ENCODE data around the gene MBD3L5.

MBD3L5 gene

DNA sequence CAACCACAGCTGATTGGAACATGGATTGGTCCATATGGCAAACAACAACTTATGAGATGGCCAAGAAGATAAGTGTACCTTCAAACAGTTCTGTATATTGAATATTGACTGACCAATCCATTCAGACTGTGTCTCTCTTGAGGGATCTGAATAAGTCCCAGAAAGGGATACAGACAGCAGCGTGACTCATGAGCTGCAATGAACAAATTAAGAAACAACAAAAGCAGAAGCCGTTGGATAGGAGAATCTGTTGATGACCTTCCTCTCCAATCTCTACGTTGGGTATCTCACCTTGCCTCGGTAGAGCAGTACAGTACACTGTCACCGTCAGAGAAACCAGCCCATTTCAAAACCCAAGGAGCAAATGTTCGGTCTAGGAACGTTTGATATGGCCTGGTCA is 30.4 kb upstream of the MBD3L5 start:
- no peak overlapping the region for H2AFZ ChIP-seq (ENCODE audit: low read length)
- H4K20me1 ChIP-seq (ENCODE audit: insufficient read depth, low read length), result no peaks in the 10 kb centered on the region
- no peak for DNase-seq
- no peak overlapping the region for H3K4me3 ChIP-seq (ENCODE audit: low read length)
- H3K9ac ChIP-seq (ENCODE audit: low read length), result no peak overlapping the region
- no peaks in the 10 kb centered on the region for H3F3A ChIP-seq (ENCODE audit: insufficient read depth, low read length)
- no peaks in the 10 kb centered on the region for H3K36me3 ChIP-seq (replicated peaks; ENCODE audit: insufficient read depth, low read length)
- TF ChIP-seq, protein P1, sequence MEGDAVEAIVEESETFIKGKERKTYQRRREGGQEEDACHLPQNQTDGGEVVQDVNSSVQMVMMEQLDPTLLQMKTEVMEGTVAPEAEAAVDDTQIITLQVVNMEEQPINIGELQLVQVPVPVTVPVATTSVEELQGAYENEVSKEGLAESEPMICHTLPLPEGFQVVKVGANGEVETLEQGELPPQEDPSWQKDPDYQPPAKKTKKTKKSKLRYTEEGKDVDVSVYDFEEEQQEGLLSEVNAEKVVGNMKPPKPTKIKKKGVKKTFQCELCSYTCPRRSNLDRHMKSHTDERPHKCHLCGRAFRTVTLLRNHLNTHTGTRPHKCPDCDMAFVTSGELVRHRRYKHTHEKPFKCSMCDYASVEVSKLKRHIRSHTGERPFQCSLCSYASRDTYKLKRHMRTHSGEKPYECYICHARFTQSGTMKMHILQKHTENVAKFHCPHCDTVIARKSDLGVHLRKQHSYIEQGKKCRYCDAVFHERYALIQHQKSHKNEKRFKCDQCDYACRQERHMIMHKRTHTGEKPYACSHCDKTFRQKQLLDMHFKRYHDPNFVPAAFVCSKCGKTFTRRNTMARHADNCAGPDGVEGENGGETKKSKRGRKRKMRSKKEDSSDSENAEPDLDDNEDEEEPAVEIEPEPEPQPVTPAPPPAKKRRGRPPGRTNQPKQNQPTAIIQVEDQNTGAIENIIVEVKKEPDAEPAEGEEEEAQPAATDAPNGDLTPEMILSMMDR (IDR thresholded peaks at IDR 0.05; ENCODE audit: low read length), result no peak
- no peak for TF ChIP-seq EZH2phosphoT487 (IDR thresholded peaks at IDR 0.05; ENCODE audit: low read length)
- TF ChIP-seq EZH2 (optimal IDR thresholded peaks at IDR 0.05; ENCODE audit: low read depth, low read length), result no peak
- H3K27ac ChIP-seq (ENCODE audit: low read length), result no peak overlapping the region
- H3K27me3 ChIP-seq (replicated peaks; ENCODE audit: insufficient read depth, low read length), result peaks cover 72% of the 10 kb centered on the region
- H3K9me2 ChIP-seq (replicated peaks; ENCODE audit: insufficient read depth, low read length), result no peaks in the 10 kb centered on the region
- H3K79me2 ChIP-seq (ENCODE audit: low read length), result no peaks in the 10 kb centered on the region
- no peak overlapping the region for H3K4me2 ChIP-seq (ENCODE audit: low read depth, low read length)
- no peaks in the 10 kb centered on the region for H3K4me1 ChIP-seq (ENCODE audit: low read length)
- no peaks in the 10 kb centered on the region for H3K9me3 ChIP-seq (replicated peaks; ENCODE audit: insufficient read depth, low read length)

DNA sequence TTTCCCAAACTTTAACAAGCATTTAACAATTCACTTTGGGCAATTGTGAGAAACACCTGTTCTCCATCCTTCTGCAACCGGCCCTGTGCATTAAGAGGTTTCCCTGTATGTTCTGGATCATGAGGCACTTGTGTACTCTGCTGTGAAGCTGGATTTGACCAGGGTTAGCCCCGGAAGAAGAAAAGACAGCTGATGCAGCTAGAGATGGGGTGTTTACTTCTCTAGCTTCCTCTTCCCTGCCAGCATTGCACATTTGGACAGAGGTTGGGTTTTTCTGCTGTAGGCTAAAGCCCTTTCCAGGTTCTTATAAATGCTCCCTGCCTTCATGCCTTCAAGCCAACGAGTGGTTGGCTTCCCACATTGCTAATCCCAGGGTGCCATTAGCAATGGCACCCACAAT is 30.0 kb upstream of the MBD3L5 start:
- no peaks in the 10 kb centered on the region for H3F3A ChIP-seq (ENCODE audit: insufficient read depth, low read length)
- H3K4me2 ChIP-seq (ENCODE audit: low read depth, low read length), result no peak overlapping the region
- no peaks in the 10 kb centered on the region for H4K20me1 ChIP-seq (ENCODE audit: insufficient read depth, low read length)
- H2AFZ ChIP-seq (ENCODE audit: low read length), result no peak overlapping the region
- peaks cover 72% of the 10 kb centered on the region for H3K27me3 ChIP-seq (replicated peaks; ENCODE audit: insufficient read depth, low read length)
- H3K4me3 ChIP-seq (ENCODE audit: low read length), result no peak overlapping the region
- no peak overlapping the region for H3K27ac ChIP-seq (ENCODE audit: low read length)
- H3K79me2 ChIP-seq (ENCODE audit: low read length), result no peaks in the 10 kb centered on the region
- H3K36me3 ChIP-seq (replicated peaks; ENCODE audit: insufficient read depth, low read length), result no peaks in the 10 kb centered on the region
- no peak for DNase-seq
- no peaks in the 10 kb centered on the region for H3K9me2 ChIP-seq (replicated peaks; ENCODE audit: insufficient read depth, low read length)
- no peaks in the 10 kb centered on the region for H3K4me1 ChIP-seq (ENCODE audit: low read length)
- TF ChIP-seq, protein P1 (IDR thresholded peaks at IDR 0.05; ENCODE audit: low read length), result no peak
- TF ChIP-seq EZH2phosphoT487 (IDR thresholded peaks at IDR 0.05; ENCODE audit: low read length) (no peak), EZH2 (optimal IDR thresholded peaks at IDR 0.05; ENCODE audit: low read depth, low read length) (no peak)
- H3K9me3 ChIP-seq (replicated peaks; ENCODE audit: insufficient read depth, low read length), result no peaks in the 10 kb centered on the region
- H3K9ac ChIP-seq (ENCODE audit: low read length), result no peak overlapping the region

DNA sequence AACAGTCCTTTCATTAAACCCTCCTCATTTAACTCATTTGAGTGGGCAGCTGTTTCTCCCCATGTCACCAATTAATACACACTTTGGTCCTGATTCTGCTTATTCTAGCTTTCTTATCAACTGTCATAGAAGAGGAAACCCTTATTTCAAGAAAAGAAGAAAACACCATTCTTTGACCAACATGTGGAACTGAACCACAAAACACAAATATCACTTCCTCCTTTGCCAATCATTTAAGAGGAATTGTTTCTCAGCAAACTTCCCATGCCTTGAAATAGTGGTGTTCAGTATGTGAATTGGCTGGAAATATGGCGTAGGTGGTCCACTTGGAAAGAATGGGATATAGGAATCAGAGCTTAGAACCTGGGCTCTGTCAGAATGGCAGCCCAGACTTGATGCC is 29.6 kb upstream of the MBD3L5 start:
- TF ChIP-seq, protein P1 (IDR thresholded peaks at IDR 0.05; ENCODE audit: low read length), result no peak
- TF ChIP-seq EZH2phosphoT487 (IDR thresholded peaks at IDR 0.05; ENCODE audit: low read length), result no peak
- no peaks in the 10 kb centered on the region for H3K9me3 ChIP-seq (replicated peaks; ENCODE audit: insufficient read depth, low read length)

More for the DNA sequence above, 29.6 kb upstream of the MBD3L5 start:
- DNase-seq, result no peak
- no peaks in the 10 kb centered on the region for H3K4me1 ChIP-seq (ENCODE audit: low read length)
- no peaks in the 10 kb centered on the region for H4K20me1 ChIP-seq (ENCODE audit: insufficient read depth, low read length)
- no peak overlapping the region for H2AFZ ChIP-seq (ENCODE audit: low read length)
- H3K27ac ChIP-seq (ENCODE audit: low read length), result no peak overlapping the region
- no peak overlapping the region for H3K9ac ChIP-seq (ENCODE audit: low read length)
- H3K9me2 ChIP-seq (replicated peaks; ENCODE audit: insufficient read depth, low read length), result no peaks in the 10 kb centered on the region
- H3F3A ChIP-seq (ENCODE audit: insufficient read depth, low read length), result no peaks in the 10 kb centered on the region
- H3K79me2 ChIP-seq (ENCODE audit: low read length), result no peaks in the 10 kb centered on the region
- H3K27me3 ChIP-seq (replicated peaks; ENCODE audit: insufficient read depth, low read length), result peaks cover 68% of the 10 kb centered on the region
- no peak overlapping the region for H3K4me2 ChIP-seq (ENCODE audit: low read depth, low read length)
- H3K36me3 ChIP-seq (replicated peaks; ENCODE audit: insufficient read depth, low read length), result no peaks in the 10 kb centered on the region
- H3K4me3 ChIP-seq (ENCODE audit: low read length), result no peak overlapping the region

Measured in MM.1S (cell line).